ENCODE results near the gene ALCAM.

Gene ALCAM

GRCh38 chr3:105515372-105515771 is 148.7 kb downstream of the ALCAM start (continued):
- no peak for TF ChIP-seq SCRT2 (tag by site-specific recombination; IDR thresholded peaks at IDR 0.05)
- TF ChIP-seq ZNF792 (tag by site-specific recombination; IDR thresholded peaks at IDR 0.05): no peak
- TF ChIP-seq ZNF596 (tag by site-specific recombination; IDR thresholded peaks at IDR 0.05): no peak
- no peak for TF ChIP-seq ZNF132 (tag by site-specific recombination; IDR thresholded peaks at IDR 0.05; ENCODE audit: borderline replicate concordance)
- TF ChIP-seq TCF7L2 (IDR thresholded peaks at IDR 0.05; ENCODE audit: borderline replicate concordance, low read depth, low read length): no peak
- no peak for TF ChIP-seq INSM2 (tag by site-specific recombination; IDR thresholded peaks at IDR 0.05)
- no peak for TF ChIP-seq ZNF26 (tag by site-specific recombination; IDR thresholded peaks at IDR 0.05)
- no peak for TF ChIP-seq ZNF121 (tag by site-specific recombination; IDR thresholded peaks at IDR 0.05)
- TF ChIP-seq ZXDB (tag by site-specific recombination; IDR thresholded peaks at IDR 0.05): no peak

- Histone ChIP-seq H3K9me3 (ENCODE audit: control insufficient read depth, insufficient read depth, low read depth, low read length) (no peaks in the 10 kb centered on the region), H3K4me3 (ENCODE audit: low read depth, low read length) (no peak overlapping the region), H3K36me3 (ENCODE audit: control insufficient read depth in 2 of 2, insufficient read depth in 1 of 2, low read length in 2 of 2) (no peaks in the 10 kb centered on the region), H3K4me1 (ENCODE audit: control insufficient read depth, insufficient read depth, low read length) (no peaks in the 10 kb centered on the region; the same call in 1 of the 2 replicates), H3K27ac (ENCODE audit: extremely low read depth, low read depth, low read length) (no peak overlapping the region)
- CTCF ChIA-PET: interaction anchor here (0.5 to 2.7 kb wide), 2 partner anchors 23 to 150 kb away, joined by 3 to 11 read pairs; partner anchors contain the start of gene ALCAM
- no peak for TF ChIP-seq ZFP3 (tag by site-specific recombination; IDR thresholded peaks at IDR 0.05; ENCODE audit: low read depth)
- TF ChIP-seq ELK4 (IDR thresholded peaks at IDR 0.05; ENCODE audit: borderline replicate concordance, low read depth, low read length): no peak
- TF ChIP-seq SCRT2 (tag by site-specific recombination; IDR thresholded peaks at IDR 0.05): no peak
- no peak for TF ChIP-seq KLF8 (tag by site-specific recombination; IDR thresholded peaks at IDR 0.05)
- no peak for TF ChIP-seq PRDM10 (tag by site-specific recombination; IDR thresholded peaks at IDR 0.05)
- TF ChIP-seq KLF16 (tag by site-specific recombination; IDR thresholded peaks at IDR 0.05): no peak
- TF ChIP-seq ZNF174 (tag by site-specific recombination; IDR thresholded peaks at IDR 0.05): no peak
- TF ChIP-seq ZBTB20 (tag by site-specific recombination; IDR thresholded peaks at IDR 0.05): no peak
- no peak for TF ChIP-seq ZBTB7A (tag by site-specific recombination; IDR thresholded peaks at IDR 0.05; ENCODE audit: low read depth)
- no peak for TF ChIP-seq ZNF426 (tag by site-specific recombination; IDR thresholded peaks at IDR 0.05)
- TF ChIP-seq HIC1 (tag by site-specific recombination; IDR thresholded peaks at IDR 0.05): no peak
- no peak for TF ChIP-seq ZBTB49 (tag by site-specific recombination; IDR thresholded peaks at IDR 0.05; ENCODE audit: low read depth)
- TF ChIP-seq ZNF626 (tag by site-specific recombination; IDR thresholded peaks at IDR 0.05): no peak
- POLR2A ChIA-PET: no interaction called here
Measured at GRCh38 chr3:105516972-105517371, 150.3 kb downstream of the ALCAM start.

Measured in HEK293 (cell line).